WERI-Rb-1 (cell line): Measurements from ENCODE around the gene UGT1A6.

Experiments used
- DNase-seq: peaks from one replicate; pipeline ENCODE4 v3.0.0-alpha.2; 2020
- H3K27ac ChIP-seq: fragments of 250-450 bp; sonication (Bioruptor Pico); 2 replicates; pipeline ENCODE4 v1.5.1; 2020; ENCODE audit warnings: mild to moderate bottlenecking, moderate library complexity
- H3K27me3 ChIP-seq: fragments of 250-450 bp; sonication (Bioruptor Pico); 2 replicates; pipeline ENCODE4 v1.5.1; 2021; ENCODE audit warnings: mild to moderate bottlenecking, low read depth, moderate library complexity; ENCODE audit not compliant: insufficient read depth, severe bottlenecking
- H3K36me3 ChIP-seq: fragments of 250-450 bp; sonication (Bioruptor Pico); 2 replicates; pipeline ENCODE4 v1.5.1; 2020; ENCODE audit warnings: mild to moderate bottlenecking, moderate library complexity
- H3K4me3 ChIP-seq: 2 replicates; pipeline ENCODE4 v1.5.1; 2011; ENCODE audit warnings: low read depth, mild to moderate bottlenecking, control low read depth, low read length
- H3K9me3 ChIP-seq: fragments of 250-450 bp; sonication (Bioruptor Pico); 2 replicates; pipeline ENCODE4 v1.5.1; 2021; ENCODE audit warnings: mild to moderate bottlenecking, moderate library complexity; ENCODE audit not compliant: severe bottlenecking
- CTCF ChIP-seq: IDR thresholded peaks from 2 replicates; pipeline ENCODE4 v1.5.1; 2011; ENCODE audit warnings: low read depth, mild to moderate bottlenecking, control low read depth, inconsistent platforms, low read length

Gene UGT1A6

GRCh38 chr2:233676046-233676445, 16.6 kb upstream of the UGT1A6 start:
- no peaks in the 10 kb centered on the region for H3K27me3 ChIP-seq
- DNase-seq: no peak
- H3K4me3 ChIP-seq: no peak overlapping the region
- H3K36me3 ChIP-seq: no peaks in the 10 kb centered on the region
- H3K9me3 ChIP-seq: peaks cover 2% of the 10 kb centered on the region
- no peak for TF ChIP-seq CTCF
- no peak overlapping the region for H3K27ac ChIP-seq

- no peak overlapping the region for H3K27ac ChIP-seq
- no peaks in the 10 kb centered on the region for H3K36me3 ChIP-seq
- TF ChIP-seq CTCF: no peak
- H3K27me3 ChIP-seq: no peaks in the 10 kb centered on the region
- H3K4me3 ChIP-seq: no peak overlapping the region
- H3K9me3 ChIP-seq: peaks cover 2% of the 10 kb centered on the region
- DNase-seq: no peak
Measured at GRCh38 chr2:233679196-233679595, 13.5 kb upstream of the UGT1A6 start.

- DNase-seq: no peak
- Histone ChIP-seq H3K4me3 (no peak overlapping the region), H3K27me3 (no peaks in the 10 kb centered on the region), H3K27ac (no peak overlapping the region), H3K36me3 (no peaks in the 10 kb centered on the region), H3K9me3 (peaks cover 2% of the 10 kb centered on the region)
- TF ChIP-seq CTCF: no peak
Measured at GRCh38 chr2:233680361-233681045, 12.2 kb upstream of the UGT1A6 start.

GRCh38 chr2:233681521-233682099, 11.1 kb upstream of the UGT1A6 start, which contains the start of gene UGT1A7:
Gene UGT1A7, plus strand, starts transcription at chr2:233681901. Its CDS starts 37 bp downstream, at chr2:233681938.
- DNase-seq: no peak
- Histone ChIP-seq H3K4me3 (no peak within 1 kb of the TSS), H3K36me3 (no peaks in the 10 kb centered on the region), H3K9me3 (no peaks in the 10 kb centered on the region), H3K27ac (no peak within 1 kb of the TSS), H3K27me3 (no peaks in the 10 kb centered on the region)
- no peak for TF ChIP-seq CTCF

GRCh38 chr2:233684640-233685039, 8.1 kb upstream of the UGT1A6 start:
- no peak overlapping the region for H3K27ac ChIP-seq
- no peak for DNase-seq
- no peaks in the 10 kb centered on the region for H3K9me3 ChIP-seq
- no peaks in the 10 kb centered on the region for H3K36me3 ChIP-seq
- H3K4me3 ChIP-seq: no peak overlapping the region
- H3K27me3 ChIP-seq: no peaks in the 10 kb centered on the region
- no peak for TF ChIP-seq CTCF

GRCh38 chr2:233686928-233687327, 5.8 kb upstream of the UGT1A6 start:
- DNase-seq: no peak
- Histone ChIP-seq H3K36me3 (no peaks in the 10 kb centered on the region), H3K27me3 (no peaks in the 10 kb centered on the region), H3K27ac (no peak overlapping the region), H3K9me3 (no peaks in the 10 kb centered on the region), H3K4me3 (no peak overlapping the region)
- TF ChIP-seq CTCF: no peak
